Progenitor cell of endocrine pancreas (in vitro differentiated cells): Measurements from ENCODE around the gene TRIM10. TPM values are rescaled to one million over a fixed set of nuclear protein-coding genes. Genes with fewer than 3 reads are reported as not detected.

Experiments used
- DNase-seq: peaks from one replicate; pipeline ENCODE4 v3.0.0; 2021; ENCODE audit warnings: low spot score; ENCODE audit not compliant: unreplicated experiment
- H3K27ac Mint-ChIP-seq: 2 replicates; pipeline ENCODE4 v1.8.0; 2021; ENCODE audit warnings: mild to moderate bottlenecking, moderate library complexity, mixed read lengths
- H3K27me3 Mint-ChIP-seq: 2 replicates; pipeline ENCODE4 v1.8.0; 2021; ENCODE audit warnings: mixed read lengths
- H3K36me3 Mint-ChIP-seq: 2 replicates; pipeline ENCODE4 v1.8.0; 2022; ENCODE audit warnings: mixed read lengths; ENCODE audit not compliant: insufficient read depth
- H3K4me1 Mint-ChIP-seq: 2 replicates; pipeline ENCODE4 v1.8.0; 2021; ENCODE audit warnings: low read depth, mixed read lengths
- H3K4me3 Mint-ChIP-seq: 2 replicates; pipeline ENCODE4 v1.8.0; 2021; ENCODE audit warnings: low read depth, mild to moderate bottlenecking, moderate library complexity, mixed read lengths
- H3K9me3 Mint-ChIP-seq: 2 replicates; pipeline ENCODE4 v1.8.0; 2021; ENCODE audit warnings: low read depth, mixed read lengths
- CTCF ChIP-seq: fragments of 200-600 bp; sonication (generic); IDR thresholded peaks from one replicate; pipeline ENCODE4 v1.5.0; 2021; ENCODE audit warnings: antibody characterized with exemption, mild to moderate bottlenecking; ENCODE audit not compliant: unreplicated experiment
- total RNA-seq: library from RNA; stranded (reverse); gene quantifications from 2 replicates; pipeline ENCODE4 v1.2.1, GENCODE V29; 2021

The TRIM10 gene
- total RNA-seq, 1 donor from 2014 or later, result not detected

- no peak for DNase-seq
- no peak for TF ChIP-seq CTCF
- no peak overlapping the region for H3K27ac Mint-ChIP-seq
- H3K9me3 Mint-ChIP-seq, result no peaks in the 10 kb centered on the region
- H3K36me3 Mint-ChIP-seq, result no peaks in the 10 kb centered on the region
- H3K27me3 Mint-ChIP-seq, result peaks cover 61% of the 10 kb centered on the region
- H3K4me3 Mint-ChIP-seq, result no peak overlapping the region
- no peaks in the 10 kb centered on the region for H3K4me1 Mint-ChIP-seq
Measured at GRCh38 chr6:30136570-30137286, 24.3 kb downstream of the TRIM10 start.

GRCh38 chr6:30135757-30136156 is 25.3 kb downstream of the TRIM10 start, which contains the start of gene TRIM40:
Gene TRIM40 (plus strand): TSS chr6:30136140. CDS start chr6:30137037, 897 bp downstream.
- no peak for TF ChIP-seq CTCF
- Mint-ChIP-seq H3K36me3 (no peaks in the 10 kb centered on the region), H3K9me3 (no peaks in the 10 kb centered on the region), H3K27me3 (peaks cover 61% of the 10 kb centered on the region), H3K4me1 (peaks cover 1% of the 10 kb centered on the region), H3K4me3 (no peak within 1 kb of the TSS), H3K27ac (no peak within 1 kb of the TSS)
- no peak for DNase-seq

GRCh38 chr6:30135147-30135546 is 25.9 kb downstream of the TRIM10 start:
- H3K27ac Mint-ChIP-seq, result no peak overlapping the region

GRCh38 chr6:30131947-30132497 is 29.0 kb downstream of the TRIM10 start:
- Mint-ChIP-seq H3K36me3 (no peaks in the 10 kb centered on the region), H3K27me3 (peaks cover 72% of the 10 kb centered on the region), H3K27ac (no peak overlapping the region), H3K4me1 (peaks cover 5% of the 10 kb centered on the region), H3K4me3 (no peak overlapping the region), H3K9me3 (no peaks in the 10 kb centered on the region)
- no peak for DNase-seq
- TF ChIP-seq CTCF, result no peak

More at GRCh38 chr6:30135147-30135546, 25.9 kb downstream of the TRIM10 start:
- DNase-seq, result no peak
- Mint-ChIP-seq H3K27me3 (peaks cover 63% of the 10 kb centered on the region), H3K36me3 (no peaks in the 10 kb centered on the region), H3K4me1 (peaks cover 1% of the 10 kb centered on the region), H3K4me3 (no peak overlapping the region), H3K9me3 (no peaks in the 10 kb centered on the region)
- no peak for TF ChIP-seq CTCF

GRCh38 chr6:30130887-30131862 is 29.8 kb downstream of the TRIM10 start:
- TF ChIP-seq CTCF, result peak; percentile 99
- no peaks in the 10 kb centered on the region for H3K9me3 Mint-ChIP-seq
- no peak overlapping the region for H3K4me3 Mint-ChIP-seq
- H3K4me1 Mint-ChIP-seq, result peaks cover 5% of the 10 kb centered on the region
- H3K27me3 Mint-ChIP-seq, result peaks cover 79% of the 10 kb centered on the region
- H3K36me3 Mint-ChIP-seq, result no peaks in the 10 kb centered on the region
- peak; percentile 25 for DNase-seq
- H3K27ac Mint-ChIP-seq, result no peak overlapping the region
